Esophagus muscularis mucosa (tissue), 4 donors: ENCODE results near the gene SEPTIN5. TPM values are rescaled to one million over a fixed set of nuclear protein-coding genes. Genes with fewer than 3 reads are reported as not detected.

Experiments used
- DNase-seq: peaks from one replicate; pipeline ENCODE4 v3.0.0-alpha.2; 2017; ENCODE audit errors: extremely low spot score
- H3K27ac ChIP-seq, 4 donors: fragments of 200-600 bp; sonication (generic); replicated peaks in 1 of 4; 1 replicate in 3 of 4; 2 replicates in 1 of 4; pipeline ENCODE4 v1.5.1; 2016 to 2019; ENCODE audit warnings: mild to moderate bottlenecking in 1 of 4
- H3K27me3 ChIP-seq, 4 donors: fragments of 200-600 bp; sonication (generic); one replicate each; pipeline versions ENCODE4 v1.5.1 to v1.6.0; 2016 to 2019
- H3K36me3 ChIP-seq, 4 donors: fragments of 200-600 bp; sonication (generic); one replicate each; pipeline ENCODE4 v1.5.1; 2016 to 2019
- H3K4me1 ChIP-seq, 4 donors: fragments of 200-600 bp; sonication (generic); one replicate each; pipeline ENCODE4 v1.5.1; 2016 to 2019
- H3K4me3 ChIP-seq, 4 donors: fragments of 200-600 bp; sonication (generic); 1 replicate in 2 of 4; 2 replicates in 2 of 4; pipeline ENCODE4 v1.5.1; 2016 to 2019; ENCODE audit warnings: mild to moderate bottlenecking in 4 of 4, moderate library complexity in 1 of 4
- H3K9me3 ChIP-seq, 4 donors: fragments of 200-600 bp; sonication (generic); 1 replicate in 3 of 4; 2 replicates in 1 of 4; pipeline ENCODE4 v1.5.1; 2016 to 2019
- EP300 ChIP-seq: sonication (generic); formaldehyde crosslinking; IDR thresholded peaks from one replicate; pipeline ENCODE4 v1.6.1; 2017; ENCODE audit warnings: antibody characterized with exemption
- POLR2A ChIP-seq: fragments of 450-650 bp; IDR thresholded peaks from one replicate; pipeline ENCODE4 v1.6.1; 2017; ENCODE audit warnings: antibody characterized with exemption, moderate library complexity, mild to moderate bottlenecking, low read depth
- POLR2AphosphoS5 ChIP-seq, 2 donors: sonication (generic); formaldehyde crosslinking; IDR thresholded peaks; one replicate each; pipeline ENCODE4 v1.6.1; 2017; ENCODE audit warnings: antibody characterized with exemption in 2 of 2
- WGBS: methylation state at CpG from one replicate; pipeline ENCODE4 v1.1.5; 2018; 5-methylcytosine and 5-hydroxymethylcytosine counted together
- intact Hi-C: fragments of 100-400 bp; cut with DNase I; formaldehyde crosslinking; loops from one replicate; pipeline ENCODE4 v1.15.1; 2023
- total RNA-seq, 4 donors: library from RNA; depleted of rRNA; stranded (reverse); fragments of >200 nt; gene quantifications; one replicate each; pipeline versions ENCODE4 v1.1.0 to v1.2.1, GENCODE V29; 2016
- TF ChIP-seq, protein P1 (sequence below), 3 experiments: fragments of 200-600 bp in 2 of 3; fragments of 450-650 bp in 1 of 3; sonication (generic) in 2 of 3; IDR thresholded peaks; one replicate each; pipeline ENCODE4 v1.5.1; 2017 to 2019; ENCODE audit warnings: antibody characterized with exemption in 3 of 3, mild to moderate bottlenecking in 2 of 3, moderate library complexity in 1 of 3

SEPTIN5 gene
- total RNA-seq, 4 donors from 2014 or later: 4.2 to 55.4 (median 20.6) TPM

DNA sequence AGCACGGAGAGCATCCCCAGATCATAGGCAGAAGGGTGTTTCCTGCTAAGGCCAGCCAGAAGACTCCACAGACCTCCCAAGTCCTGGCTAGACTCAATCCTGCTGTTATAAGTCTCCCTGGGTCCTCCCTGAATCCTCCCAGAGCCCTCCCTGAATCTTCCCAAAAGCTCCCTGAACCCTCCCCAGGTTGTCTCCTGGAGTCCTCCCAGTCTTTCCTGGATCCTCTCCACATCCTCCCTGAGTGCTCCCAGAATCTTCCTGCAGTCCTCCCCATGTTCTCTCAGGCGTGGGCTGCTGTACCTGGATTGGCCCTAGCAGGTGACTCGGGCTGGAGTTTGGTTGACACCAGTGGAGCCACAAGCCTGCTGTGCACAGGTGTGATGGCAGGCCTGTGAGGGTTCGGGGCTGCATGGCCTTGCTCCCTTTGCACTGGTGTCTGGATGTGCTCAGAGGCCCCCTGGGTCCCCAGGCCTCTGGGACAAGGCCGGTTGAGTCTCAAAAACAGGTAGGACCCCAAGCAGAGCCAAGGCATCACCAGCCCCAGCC, 20.6 kb downstream of the SEPTIN5 start:
- peaks cover 0 to 13% (median 11%) of the 10 kb centered on the region in 4 donors for H3K4me1 ChIP-seq
- no peak overlapping the region for H3K4me3 ChIP-seq
- peaks cover 0 to 54% (median 2%) of the 10 kb centered on the region in 4 donors for H3K27me3 ChIP-seq
- H3K9me3 ChIP-seq: no peaks in the 10 kb centered on the region
- TF ChIP-seq EP300: no peak
- no peak for TF ChIP-seq POLR2AphosphoS5 (IDR thresholded peaks at IDR 0.05)
- TF ChIP-seq POLR2A: no peak
- TF ChIP-seq, protein P1, sequence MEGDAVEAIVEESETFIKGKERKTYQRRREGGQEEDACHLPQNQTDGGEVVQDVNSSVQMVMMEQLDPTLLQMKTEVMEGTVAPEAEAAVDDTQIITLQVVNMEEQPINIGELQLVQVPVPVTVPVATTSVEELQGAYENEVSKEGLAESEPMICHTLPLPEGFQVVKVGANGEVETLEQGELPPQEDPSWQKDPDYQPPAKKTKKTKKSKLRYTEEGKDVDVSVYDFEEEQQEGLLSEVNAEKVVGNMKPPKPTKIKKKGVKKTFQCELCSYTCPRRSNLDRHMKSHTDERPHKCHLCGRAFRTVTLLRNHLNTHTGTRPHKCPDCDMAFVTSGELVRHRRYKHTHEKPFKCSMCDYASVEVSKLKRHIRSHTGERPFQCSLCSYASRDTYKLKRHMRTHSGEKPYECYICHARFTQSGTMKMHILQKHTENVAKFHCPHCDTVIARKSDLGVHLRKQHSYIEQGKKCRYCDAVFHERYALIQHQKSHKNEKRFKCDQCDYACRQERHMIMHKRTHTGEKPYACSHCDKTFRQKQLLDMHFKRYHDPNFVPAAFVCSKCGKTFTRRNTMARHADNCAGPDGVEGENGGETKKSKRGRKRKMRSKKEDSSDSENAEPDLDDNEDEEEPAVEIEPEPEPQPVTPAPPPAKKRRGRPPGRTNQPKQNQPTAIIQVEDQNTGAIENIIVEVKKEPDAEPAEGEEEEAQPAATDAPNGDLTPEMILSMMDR (IDR thresholded peaks at IDR 0.05): no peak
- no peak overlapping the region for H3K27ac ChIP-seq
- no peak for DNase-seq
- no CpG with 5 or more reads among the region's 5 CpGs for WGBS
- intact Hi-C loops: no loop called here
- H3K36me3 ChIP-seq: no peaks in the 10 kb centered on the region

DNA sequence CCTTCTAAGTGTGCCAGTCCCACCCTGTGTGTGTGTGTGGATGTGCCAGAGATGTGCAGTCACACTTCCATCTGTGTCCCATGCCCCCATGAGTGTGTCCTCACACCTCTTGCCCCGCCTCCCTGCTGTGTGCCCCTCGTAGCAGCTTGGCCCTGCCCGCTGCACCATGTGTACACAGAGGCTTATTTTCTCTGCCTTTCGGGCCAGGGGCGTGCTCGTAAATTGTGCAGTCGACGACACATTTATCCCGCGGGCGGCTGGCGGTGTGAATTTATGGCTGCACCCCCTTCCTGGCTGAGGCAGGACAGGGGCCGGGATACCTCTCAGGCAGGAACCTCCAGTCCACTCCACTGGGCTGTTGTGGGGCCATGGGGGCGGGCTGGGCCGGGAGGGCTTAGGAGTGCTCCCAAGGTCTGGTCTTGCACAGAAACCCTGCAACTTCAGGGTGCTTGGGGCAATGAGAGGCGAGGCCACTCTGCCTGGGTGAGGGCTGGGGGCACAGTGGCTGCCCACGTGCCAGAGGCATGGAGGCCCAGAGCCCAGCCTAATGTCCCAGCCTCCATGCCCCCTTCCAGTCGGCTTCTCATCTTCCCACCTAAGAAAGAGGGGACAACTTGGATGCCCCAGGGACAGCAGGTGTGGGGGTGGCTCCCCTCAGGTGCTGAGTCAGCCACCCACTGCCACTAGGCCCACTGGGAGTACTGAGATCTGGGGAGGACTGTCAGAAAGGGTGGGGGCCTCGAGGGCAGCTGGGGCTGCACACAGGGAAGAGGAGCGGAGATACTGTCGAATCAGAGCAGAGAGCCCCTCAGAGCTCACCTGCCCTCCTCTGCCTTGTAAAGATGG, 21.6 kb downstream of the SEPTIN5 start:
- Histone ChIP-seq H3K36me3 (no peaks in the 10 kb centered on the region), H3K9me3 (no peaks in the 10 kb centered on the region), H3K4me1 (peaks cover 0 to 4% (median 4%) of the 10 kb centered on the region in 4 donors), H3K27me3 (peaks cover 0 to 53% (median 2%) of the 10 kb centered on the region in 4 donors), H3K27ac (no peak overlapping the region), H3K4me3 (no peak overlapping the region)
- intact Hi-C loops: no loop called here
- TF ChIP-seq POLR2A (no peak), POLR2AphosphoS5 (IDR thresholded peaks at IDR 0.05) (no peak), EP300 (no peak)
- TF ChIP-seq, protein P1 (IDR thresholded peaks at IDR 0.05): no peak
- DNase-seq: no peak
- 91% methylated on average over 11 of the region's 21 CpGs for WGBS

DNA sequence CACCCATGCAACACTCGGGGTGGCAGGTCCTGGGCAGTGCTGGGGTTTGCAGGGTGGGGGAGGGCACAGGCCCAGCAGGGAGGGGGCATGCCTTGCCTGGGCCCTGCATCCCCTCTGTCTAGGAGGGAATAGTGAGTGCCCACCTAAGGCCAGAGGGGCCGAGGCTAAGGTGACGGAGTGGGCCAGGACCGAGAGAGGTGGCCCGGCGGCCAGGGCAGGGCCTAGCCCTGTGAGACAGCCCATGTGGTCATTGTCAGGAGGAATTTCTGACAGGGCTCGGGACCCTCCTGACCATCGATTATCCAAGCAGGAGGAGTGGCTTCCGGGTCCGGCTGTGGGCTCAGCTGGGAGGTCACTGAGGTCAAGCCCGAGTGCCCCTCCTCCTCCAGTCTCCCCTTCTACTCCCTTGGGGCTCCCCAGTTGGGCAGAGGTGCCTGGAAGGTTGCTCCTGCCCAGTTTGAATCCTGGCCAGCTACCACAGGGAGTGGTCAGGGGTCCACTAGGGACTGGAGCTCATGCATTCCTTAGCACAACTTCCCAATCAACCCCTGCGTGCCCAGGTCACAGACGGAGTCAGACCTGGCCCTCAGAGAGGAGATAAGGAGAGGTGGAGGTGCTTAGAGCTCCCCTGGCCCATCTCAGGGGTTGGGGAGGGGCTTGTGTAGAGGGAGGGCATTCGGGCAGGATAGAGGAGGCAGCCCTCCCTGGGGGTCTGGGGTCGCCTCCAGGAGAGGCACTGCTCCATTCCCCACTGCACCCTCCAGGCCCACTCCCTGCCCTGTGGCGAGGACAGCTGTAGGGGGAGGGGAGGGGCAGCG, 23.8 kb downstream of the SEPTIN5 start:
- DNase-seq: no peak
- Histone ChIP-seq H3K4me3 (no peak overlapping the region), H3K9me3 (no peaks in the 10 kb centered on the region), H3K27ac (no peak overlapping the region), H3K27me3 (peaks cover 0 to 44% (median 0%) of the 10 kb centered on the region in 4 donors), H3K36me3 (no peaks in the 10 kb centered on the region), H3K4me1 (no peaks in the 10 kb centered on the region)
- intact Hi-C loops: no loop called here
- 85% methylated on average over 13 of the region's 17 CpGs for WGBS
- TF ChIP-seq POLR2A (no peak), POLR2AphosphoS5 (IDR thresholded peaks at IDR 0.05) (no peak), EP300 (no peak)
- TF ChIP-seq, protein P1 (IDR thresholded peaks at IDR 0.05): no peak

DNA sequence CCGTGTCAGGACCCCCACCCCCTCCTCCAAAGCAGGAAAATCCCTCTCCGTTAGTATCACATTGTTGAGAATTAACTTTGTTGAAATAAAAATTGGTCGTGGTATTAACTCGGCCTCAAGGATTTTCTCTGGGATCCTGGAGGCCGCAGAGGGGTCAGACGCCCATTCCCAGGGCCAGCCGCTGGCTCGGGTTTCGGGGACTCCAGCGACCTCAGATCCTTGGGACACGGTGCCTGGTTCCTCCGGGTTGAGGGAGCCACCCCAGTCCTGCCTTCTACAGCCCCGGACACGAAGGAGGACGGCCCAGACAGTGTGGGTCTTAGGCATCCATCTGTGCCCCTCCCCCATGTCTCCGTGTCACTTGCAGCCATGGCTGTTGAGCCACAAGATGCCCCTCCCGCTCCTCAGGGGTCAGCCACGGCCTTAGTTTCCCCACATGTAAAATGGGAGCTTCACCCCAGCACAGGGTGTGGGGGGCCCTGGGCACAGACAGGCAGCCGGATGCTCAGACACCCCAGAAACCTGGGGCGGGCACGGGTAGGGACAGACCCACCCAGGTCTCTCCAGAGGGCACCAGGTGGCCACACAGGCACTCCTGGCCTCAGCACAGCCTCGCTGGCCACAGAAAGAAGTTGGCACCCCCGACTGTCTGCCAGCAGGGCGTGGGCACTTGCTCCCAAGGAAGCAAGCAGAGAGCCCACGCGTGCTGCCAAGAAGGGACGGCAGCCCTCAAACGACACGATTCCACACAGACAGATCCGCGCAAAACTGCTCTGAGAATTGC, 24.6 kb downstream of the SEPTIN5 start:
- no peak for TF ChIP-seq POLR2A
- no peak for TF ChIP-seq POLR2AphosphoS5 (IDR thresholded peaks at IDR 0.05)
- no peak for TF ChIP-seq EP300
- TF ChIP-seq, protein P1 (IDR thresholded peaks at IDR 0.05): no peak
- DNase-seq: no peak
- intact Hi-C loops: no loop called here
- 78% methylated on average over 22 of the region's 31 CpGs for WGBS
- Histone ChIP-seq H3K27ac (no peak overlapping the region), H3K36me3 (no peaks in the 10 kb centered on the region), H3K4me3 (no peak overlapping the region), H3K4me1 (no peaks in the 10 kb centered on the region), H3K9me3 (no peaks in the 10 kb centered on the region), H3K27me3 (peaks cover 0 to 44% (median 0%) of the 10 kb centered on the region in 4 donors)
